ENCODE data around the gene DSG1. TPM values are rescaled to one million over a fixed set of nuclear protein-coding genes. Genes with fewer than 3 reads are reported as not detected.

Gene DSG1
- total and polyA plus RNA-seq, 2 of the 8 experiments (the other 6 are each of a cell fraction or from before 2014, with no cell fraction given): 0.06 TPM; not detected in 1

DNA sequence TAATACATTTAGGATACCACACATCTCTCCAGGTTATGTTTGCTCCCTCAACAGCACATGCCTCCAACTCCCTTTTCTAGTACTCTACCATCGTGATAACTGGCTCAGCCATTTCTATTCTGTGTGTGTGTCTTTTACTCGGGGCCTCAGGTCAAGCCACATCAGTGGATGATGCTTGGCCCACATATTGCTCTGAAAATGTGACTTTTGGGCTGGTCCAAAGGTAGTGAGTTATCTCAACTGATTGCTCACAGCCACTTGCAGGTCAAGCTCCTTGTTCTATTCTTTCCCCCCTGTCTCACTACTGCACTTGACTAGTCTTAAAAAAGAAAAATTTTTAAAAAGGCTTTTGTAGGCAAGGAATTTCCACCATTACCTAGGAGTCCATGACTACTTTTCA lies 64.1 kb downstream of the DSG1 start:
- Histone ChIP-seq H3K4me3 (ENCODE audit: extremely low read depth in 1 of 4, insufficient read depth in 2 of 4, low read depth in 3 of 4, low read length in 4 of 4) (no peak overlapping the region), H3K14ac (ENCODE audit: insufficient read length) (no peak overlapping the region), H4K5ac (ENCODE audit: insufficient read length, low read depth, low read length) (no peak overlapping the region), H3K9ac (replicated peaks in 1 of 4; ENCODE audit: extremely low read depth in 1 of 4, low read depth in 3 of 4, low read length in 3 of 4) (no peak overlapping the region), H3K18ac (ENCODE audit: extremely low read depth, low read length) (no peak overlapping the region), H3K23me2 (ENCODE audit: low read depth, low read length) (no peaks in the 10 kb centered on the region), H3K4me1 (replicated peaks in 1 of 4; ENCODE audit: control insufficient read depth in 3 of 4, insufficient read depth in 4 of 4, low read length in 3 of 4) (no peaks in the 10 kb centered on the region), H3K79me1 (ENCODE audit: low read depth, low read length) (no peaks in the 10 kb centered on the region), H2BK15ac (ENCODE audit: low read length) (no peak overlapping the region), H4K91ac (replicated peaks; ENCODE audit: insufficient read length, low read length) (no peak overlapping the region), H2BK5ac (ENCODE audit: low read depth, low read length) (no peak overlapping the region), H3K4me2 (ENCODE audit: insufficient read depth in 1 of 2, low read depth in 2 of 2, low read length in 2 of 2) (no peak overlapping the region), H3K36me3 (ENCODE audit: control insufficient read depth in 2 of 4, insufficient read depth in 4 of 4, low read length in 3 of 4) (no peaks in the 10 kb centered on the region), H3K27ac (ENCODE audit: low read depth, low read length) (no peak overlapping the region), H4K8ac (ENCODE audit: extremely low read depth, insufficient read depth, low read length) (no peak overlapping the region), H3K79me2 (ENCODE audit: control insufficient read depth in 1 of 2, insufficient read depth in 2 of 2, low read length in 2 of 2) (no peaks in the 10 kb centered on the region), H3K56ac (replicated peaks; ENCODE audit: insufficient read length, low read depth, low read length) (no peak overlapping the region), H3K27me3 (replicated peaks in 1 of 4; ENCODE audit: control insufficient read depth in 3 of 4, extremely low read depth in 1 of 4, insufficient read depth in 3 of 4, low read length in 3 of 4) (no peaks in the 10 kb centered on the region), H2BK120ac (replicated peaks; ENCODE audit: low read depth, low read length) (no peak overlapping the region), H3K23ac (ENCODE audit: insufficient read length) (no peak overlapping the region), H4K20me1 (replicated peaks in 1 of 2; ENCODE audit: control insufficient read depth in 1 of 2, insufficient read depth in 2 of 2, low read length in 2 of 2) (no peaks in the 10 kb centered on the region), H3K9me3 (ENCODE audit: insufficient read depth in 2 of 2, low read depth in 1 of 2, low read length in 1 of 2) (no peaks in the 10 kb centered on the region), H2AK5ac (ENCODE audit: low read depth, low read length) (no peak overlapping the region), H2AFZ (ENCODE audit: low read length) (no peak overlapping the region), H2BK12ac (ENCODE audit: low read depth, low read length) (no peak overlapping the region), H2BK20ac (ENCODE audit: low read length) (no peak overlapping the region), H3K4ac (replicated peaks; ENCODE audit: insufficient read length, low read depth, low read length) (no peak overlapping the region)
- DNase-seq (ENCODE audit: low read depth in 1 of 2, low spot score in 2 of 2): no peak
- POLR2A ChIA-PET (ENCODE audit: partially characterized antibody): no interaction called here
- CTCF ChIA-PET (ENCODE audit: partially characterized antibody): no interaction called here
- WGBS, 2 experiments (ENCODE audit: extremely low coverage in 1 of 2, insufficient coverage in 1 of 2, insufficient read length in 1 of 2, insufficient replicate concordance in 2 of 2, low coverage in 1 of 2, low lambda C conversion rate in 2 of 2, missing lambda C conversion rate in 1 of 2): 88% methylated on average over 2 of the region's 2 CpGs; no CpG with 5 or more reads in 1 of the 2 experiments
- no peak for FAIRE-seq
- no peak for TF ChIP-seq JUND (IDR thresholded peaks at IDR 0.05; ENCODE audit: low read length)
- no peak for TF ChIP-seq SP4 (IDR thresholded peaks at IDR 0.05; ENCODE audit: low read length)
- TF ChIP-seq, protein P1, sequence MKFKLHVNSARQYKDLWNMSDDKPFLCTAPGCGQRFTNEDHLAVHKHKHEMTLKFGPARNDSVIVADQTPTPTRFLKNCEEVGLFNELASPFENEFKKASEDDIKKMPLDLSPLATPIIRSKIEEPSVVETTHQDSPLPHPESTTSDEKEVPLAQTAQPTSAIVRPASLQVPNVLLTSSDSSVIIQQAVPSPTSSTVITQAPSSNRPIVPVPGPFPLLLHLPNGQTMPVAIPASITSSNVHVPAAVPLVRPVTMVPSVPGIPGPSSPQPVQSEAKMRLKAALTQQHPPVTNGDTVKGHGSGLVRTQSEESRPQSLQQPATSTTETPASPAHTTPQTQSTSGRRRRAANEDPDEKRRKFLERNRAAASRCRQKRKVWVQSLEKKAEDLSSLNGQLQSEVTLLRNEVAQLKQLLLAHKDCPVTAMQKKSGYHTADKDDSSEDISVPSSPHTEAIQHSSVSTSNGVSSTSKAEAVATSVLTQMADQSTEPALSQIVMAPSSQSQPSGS (IDR thresholded peaks at IDR 0.05; ENCODE audit: low read length): no peak
- TF ChIP-seq CTCF (IDR thresholded peaks at IDR 0.05; ENCODE audit: control extremely low read depth in 1 of 3, insufficient read depth in 1 of 3, low read depth in 1 of 3, low read length in 3 of 3): no peak
- no peak for TF ChIP-seq RBBP5 (IDR thresholded peaks at IDR 0.05; ENCODE audit: borderline replicate concordance, low read depth, low read length)
- TF ChIP-seq CBX8 (IDR thresholded peaks at IDR 0.05; ENCODE audit: borderline replicate concordance, low read depth, low read length): no peak
